ENCODE results near the gene FGF18. TPM values are rescaled to one million over a fixed set of nuclear protein-coding genes. Genes with fewer than 3 reads are reported as not detected.

FGF18 gene
- total RNA-seq, 1 experiment from 2014 or later: 1.7 TPM

GRCh38 chr5:171454549-171454948, 35.1 kb downstream of the FGF18 start:
- ChIA-PET POLR2A (no interaction called here), CTCF (no interaction called here)
- ATAC-seq (no peak), DNase-seq (ENCODE audit: low read depth, low spot score) (no peak)
- Histone ChIP-seq H3K36me3 (ENCODE audit: control insufficient read depth, insufficient read depth, low read length) (no peaks in the 10 kb centered on the region), H3K27me3 (ENCODE audit: control insufficient read depth, insufficient read depth, low read length) (no peaks in the 10 kb centered on the region), H3K4me1 (ENCODE audit: control insufficient read depth, insufficient read depth, low read length) (no peaks in the 10 kb centered on the region), H3K27ac (ENCODE audit: low read length) (no peak overlapping the region), H3K4me3 (ENCODE audit: low read depth in 2 of 2, low read length in 2 of 2) (no peak overlapping the region), H3K9me3 (ENCODE audit: control insufficient read depth, insufficient read depth, low read depth, low read length) (no peaks in the 10 kb centered on the region)
- TF ChIP-seq, protein P1, sequence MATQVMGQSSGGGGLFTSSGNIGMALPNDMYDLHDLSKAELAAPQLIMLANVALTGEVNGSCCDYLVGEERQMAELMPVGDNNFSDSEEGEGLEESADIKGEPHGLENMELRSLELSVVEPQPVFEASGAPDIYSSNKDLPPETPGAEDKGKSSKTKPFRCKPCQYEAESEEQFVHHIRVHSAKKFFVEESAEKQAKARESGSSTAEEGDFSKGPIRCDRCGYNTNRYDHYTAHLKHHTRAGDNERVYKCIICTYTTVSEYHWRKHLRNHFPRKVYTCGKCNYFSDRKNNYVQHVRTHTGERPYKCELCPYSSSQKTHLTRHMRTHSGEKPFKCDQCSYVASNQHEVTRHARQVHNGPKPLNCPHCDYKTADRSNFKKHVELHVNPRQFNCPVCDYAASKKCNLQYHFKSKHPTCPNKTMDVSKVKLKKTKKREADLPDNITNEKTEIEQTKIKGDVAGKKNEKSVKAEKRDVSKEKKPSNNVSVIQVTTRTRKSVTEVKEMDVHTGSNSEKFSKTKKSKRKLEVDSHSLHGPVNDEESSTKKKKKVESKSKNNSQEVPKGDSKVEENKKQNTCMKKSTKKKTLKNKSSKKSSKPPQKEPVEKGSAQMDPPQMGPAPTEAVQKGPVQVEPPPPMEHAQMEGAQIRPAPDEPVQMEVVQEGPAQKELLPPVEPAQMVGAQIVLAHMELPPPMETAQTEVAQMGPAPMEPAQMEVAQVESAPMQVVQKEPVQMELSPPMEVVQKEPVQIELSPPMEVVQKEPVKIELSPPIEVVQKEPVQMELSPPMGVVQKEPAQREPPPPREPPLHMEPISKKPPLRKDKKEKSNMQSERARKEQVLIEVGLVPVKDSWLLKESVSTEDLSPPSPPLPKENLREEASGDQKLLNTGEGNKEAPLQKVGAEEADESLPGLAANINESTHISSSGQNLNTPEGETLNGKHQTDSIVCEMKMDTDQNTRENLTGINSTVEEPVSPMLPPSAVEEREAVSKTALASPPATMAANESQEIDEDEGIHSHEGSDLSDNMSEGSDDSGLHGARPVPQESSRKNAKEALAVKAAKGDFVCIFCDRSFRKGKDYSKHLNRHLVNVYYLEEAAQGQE (IDR thresholded peaks at IDR 0.05; ENCODE audit: insufficient read depth in 1 of 2, low read depth in 2 of 2, low read length in 1 of 2): no peak
- TF ChIP-seq POLR2AphosphoS5 (IDR thresholded peaks at IDR 0.05; ENCODE audit: low read depth, low read length) (no peak), TCF7L2 (IDR thresholded peaks at IDR 0.05; ENCODE audit: low read depth, low read length) (no peak), SIN3A (IDR thresholded peaks at IDR 0.05; ENCODE audit: borderline replicate concordance, insufficient read depth, low read depth, low read length) (no peak)
- TF ChIP-seq, protein P2, sequence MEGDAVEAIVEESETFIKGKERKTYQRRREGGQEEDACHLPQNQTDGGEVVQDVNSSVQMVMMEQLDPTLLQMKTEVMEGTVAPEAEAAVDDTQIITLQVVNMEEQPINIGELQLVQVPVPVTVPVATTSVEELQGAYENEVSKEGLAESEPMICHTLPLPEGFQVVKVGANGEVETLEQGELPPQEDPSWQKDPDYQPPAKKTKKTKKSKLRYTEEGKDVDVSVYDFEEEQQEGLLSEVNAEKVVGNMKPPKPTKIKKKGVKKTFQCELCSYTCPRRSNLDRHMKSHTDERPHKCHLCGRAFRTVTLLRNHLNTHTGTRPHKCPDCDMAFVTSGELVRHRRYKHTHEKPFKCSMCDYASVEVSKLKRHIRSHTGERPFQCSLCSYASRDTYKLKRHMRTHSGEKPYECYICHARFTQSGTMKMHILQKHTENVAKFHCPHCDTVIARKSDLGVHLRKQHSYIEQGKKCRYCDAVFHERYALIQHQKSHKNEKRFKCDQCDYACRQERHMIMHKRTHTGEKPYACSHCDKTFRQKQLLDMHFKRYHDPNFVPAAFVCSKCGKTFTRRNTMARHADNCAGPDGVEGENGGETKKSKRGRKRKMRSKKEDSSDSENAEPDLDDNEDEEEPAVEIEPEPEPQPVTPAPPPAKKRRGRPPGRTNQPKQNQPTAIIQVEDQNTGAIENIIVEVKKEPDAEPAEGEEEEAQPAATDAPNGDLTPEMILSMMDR (IDR thresholded peaks at IDR 0.05): no peak
- intact Hi-C loops (cut with micrococcal nuclease; ENCODE audit: unreplicated experiment): no loop called here
- BruUV-seq (replicated peaks): no TSS peak
- in situ Hi-C loops (cut with HindIII; ENCODE audit: low pct_unique_long_range_greater_than_20kb, low sequenced_read_pairs): no loop called here

DNA sequence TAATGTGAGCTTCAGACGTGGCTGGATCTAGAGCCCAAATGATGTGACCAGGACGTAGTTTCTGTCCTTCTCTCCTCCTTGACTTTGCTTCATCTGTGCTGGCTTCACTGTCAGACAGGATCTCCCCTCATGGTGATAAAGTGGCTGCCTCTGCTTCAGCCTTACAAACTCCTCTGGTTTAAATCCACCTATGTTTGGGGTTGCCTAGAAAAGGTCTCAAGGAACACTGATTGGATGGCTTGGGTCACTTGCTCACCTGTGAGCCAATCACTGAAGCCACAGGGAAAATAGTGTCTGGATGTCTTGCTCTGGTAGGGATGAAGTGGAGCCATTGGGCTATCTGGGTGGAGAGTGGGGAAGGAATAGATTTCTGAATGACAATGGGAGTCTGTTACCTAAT, 36.1 kb downstream of the FGF18 start:
- TF ChIP-seq, protein P1 (IDR thresholded peaks at IDR 0.05; ENCODE audit: insufficient read depth in 1 of 2, low read depth in 2 of 2, low read length in 1 of 2): no peak
- TF ChIP-seq SIN3A (IDR thresholded peaks at IDR 0.05; ENCODE audit: borderline replicate concordance, insufficient read depth, low read depth, low read length): no peak
- no peak for TF ChIP-seq TCF7L2 (IDR thresholded peaks at IDR 0.05; ENCODE audit: low read depth, low read length)
- no peak for TF ChIP-seq POLR2AphosphoS5 (IDR thresholded peaks at IDR 0.05; ENCODE audit: low read depth, low read length)
- BruUV-seq (replicated peaks): no TSS peak
- in situ Hi-C loops (cut with HindIII; ENCODE audit: low pct_unique_long_range_greater_than_20kb, low sequenced_read_pairs): no loop called here
- Histone ChIP-seq H3K36me3 (ENCODE audit: control insufficient read depth, insufficient read depth, low read length) (no peaks in the 10 kb centered on the region), H3K4me1 (ENCODE audit: control insufficient read depth, insufficient read depth, low read length) (no peaks in the 10 kb centered on the region), H3K4me3 (ENCODE audit: low read depth in 2 of 2, low read length in 2 of 2) (no peak overlapping the region), H3K27ac (ENCODE audit: low read length) (no peak overlapping the region), H3K9me3 (ENCODE audit: control insufficient read depth, insufficient read depth, low read depth, low read length) (no peaks in the 10 kb centered on the region), H3K27me3 (ENCODE audit: control insufficient read depth, insufficient read depth, low read length) (no peaks in the 10 kb centered on the region)
- ATAC-seq (no peak), DNase-seq (ENCODE audit: low read depth, low spot score) (no peak)
- intact Hi-C loops (cut with micrococcal nuclease; ENCODE audit: unreplicated experiment): no loop called here
- POLR2A ChIA-PET: no interaction called here
- CTCF ChIA-PET: no interaction called here

Measured in Panc1 (cell line).